Measurements from ENCODE around the gene ZNF318. TPM values are rescaled to one million over a fixed set of nuclear protein-coding genes. Genes with fewer than 3 reads are reported as not detected.
"Not testable (repeated sequence)": the region's sequence is repeated elsewhere in the genome, so short reads cannot be mapped to it uniquely, and the experiment has no call there.

The ZNF318 gene
- polyA plus RNA-seq, 3 donors, result 28.5 to 28.8 (median 28.5) TPM

GRCh38 chr6:43308990-43309477, 60.4 kb downstream of the ZNF318 start:
- DNase-seq (ENCODE audit: extremely low read depth in 1 of 11, low read depth in 9 of 11, low spot score in 4 of 11), result no peak

DNA sequence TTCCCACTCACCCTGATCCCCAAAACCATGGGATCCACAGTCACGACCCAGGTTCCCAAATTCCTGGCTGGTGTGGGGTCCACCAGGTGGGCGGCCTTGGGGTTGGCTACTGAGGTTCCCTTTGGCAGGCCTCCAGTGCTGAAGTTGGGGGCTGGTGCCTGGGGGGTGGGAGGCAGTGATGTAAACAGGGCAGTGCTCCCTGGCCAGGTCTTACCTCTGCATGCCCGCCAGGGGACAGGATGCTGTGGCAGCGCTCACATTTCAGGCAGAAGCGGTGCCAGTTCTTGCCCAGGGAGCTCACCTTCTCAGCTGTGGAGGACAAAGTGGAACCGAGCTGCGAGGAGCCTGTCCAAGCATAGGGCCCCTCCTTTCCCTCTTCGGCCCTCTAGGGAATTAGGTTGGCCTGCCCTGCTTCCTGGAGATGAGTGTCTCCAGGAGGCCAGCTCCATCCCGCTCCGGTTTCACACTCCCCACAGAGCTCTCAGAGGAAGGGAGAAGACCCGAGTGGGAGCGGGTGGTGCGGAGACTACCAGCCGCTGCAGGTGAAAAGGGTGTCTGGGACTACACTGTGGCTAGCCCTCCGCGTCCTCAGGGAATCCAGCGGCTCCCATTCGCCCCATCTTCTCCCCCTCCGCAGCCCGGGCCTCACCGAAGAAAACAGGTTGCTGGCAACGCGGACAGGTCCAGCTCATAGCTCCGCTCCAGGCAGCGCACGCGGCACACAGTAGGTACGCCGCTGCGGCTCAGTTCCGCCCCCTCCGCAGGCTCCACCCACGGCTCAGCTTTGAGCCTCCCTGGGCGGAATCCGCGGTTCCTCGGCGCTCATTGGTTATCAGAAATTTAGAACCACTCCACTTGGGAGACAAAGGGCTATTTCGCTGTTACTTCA, 61.1 kb downstream of the ZNF318 start, which contains the start of gene CRIP3:
CRIP3 (minus strand) TSS at position 726 of the 889 bp plus-strand sequence; CDS start at position 692, 34 bp downstream.
- peak in 3 of 11 donors; percentile 4 to 15 (median 11) for DNase-seq (ENCODE audit: extremely low read depth in 1 of 11, low read depth in 9 of 11, low spot score in 4 of 11)

GRCh38 chr6:43307451-43308100, 61.9 kb downstream of the ZNF318 start:
- no peak for DNase-seq (ENCODE audit: extremely low read depth in 1 of 11, low read depth in 9 of 11, low spot score in 4 of 11)

- DNase-seq (ENCODE audit: extremely low read depth in 1 of 11, low read depth in 9 of 11, low spot score in 4 of 11), result no peak
These were observed 63.4 kb downstream of the ZNF318 start for GRCh38 chr6:43306086-43306485.

- DNase-seq (ENCODE audit: extremely low read depth in 1 of 11, low read depth in 9 of 11, low spot score in 4 of 11), result no peak
These were observed 64.6 kb downstream of the ZNF318 start for GRCh38 chr6:43304882-43305281.

GRCh38 chr6:43304361-43304760, 65.1 kb downstream of the ZNF318 start:
- DNase-seq (ENCODE audit: extremely low read depth in 1 of 11, low read depth in 9 of 11, low spot score in 4 of 11), result no peak

- DNase-seq (ENCODE audit: extremely low read depth in 1 of 11, low read depth in 9 of 11, low spot score in 4 of 11), result no peak
These were observed 65.6 kb downstream of the ZNF318 start for GRCh38 chr6:43303751-43304331.

- DNase-seq (ENCODE audit: extremely low read depth in 1 of 11, low read depth in 9 of 11, low spot score in 4 of 11), result not testable (repeated sequence)
These were observed 66.4 kb downstream of the ZNF318 start for GRCh38 chr6:43303006-43303405.

- no peak for DNase-seq (ENCODE audit: extremely low read depth in 1 of 11, low read depth in 9 of 11, low spot score in 4 of 11)
These were observed 67.3 kb downstream of the ZNF318 start for GRCh38 chr6:43302126-43302525.

- no peak for DNase-seq (ENCODE audit: extremely low read depth in 1 of 11, low read depth in 9 of 11, low spot score in 4 of 11)
These were observed 68.2 kb downstream of the ZNF318 start for GRCh38 chr6:43301081-43301870.

DNA sequence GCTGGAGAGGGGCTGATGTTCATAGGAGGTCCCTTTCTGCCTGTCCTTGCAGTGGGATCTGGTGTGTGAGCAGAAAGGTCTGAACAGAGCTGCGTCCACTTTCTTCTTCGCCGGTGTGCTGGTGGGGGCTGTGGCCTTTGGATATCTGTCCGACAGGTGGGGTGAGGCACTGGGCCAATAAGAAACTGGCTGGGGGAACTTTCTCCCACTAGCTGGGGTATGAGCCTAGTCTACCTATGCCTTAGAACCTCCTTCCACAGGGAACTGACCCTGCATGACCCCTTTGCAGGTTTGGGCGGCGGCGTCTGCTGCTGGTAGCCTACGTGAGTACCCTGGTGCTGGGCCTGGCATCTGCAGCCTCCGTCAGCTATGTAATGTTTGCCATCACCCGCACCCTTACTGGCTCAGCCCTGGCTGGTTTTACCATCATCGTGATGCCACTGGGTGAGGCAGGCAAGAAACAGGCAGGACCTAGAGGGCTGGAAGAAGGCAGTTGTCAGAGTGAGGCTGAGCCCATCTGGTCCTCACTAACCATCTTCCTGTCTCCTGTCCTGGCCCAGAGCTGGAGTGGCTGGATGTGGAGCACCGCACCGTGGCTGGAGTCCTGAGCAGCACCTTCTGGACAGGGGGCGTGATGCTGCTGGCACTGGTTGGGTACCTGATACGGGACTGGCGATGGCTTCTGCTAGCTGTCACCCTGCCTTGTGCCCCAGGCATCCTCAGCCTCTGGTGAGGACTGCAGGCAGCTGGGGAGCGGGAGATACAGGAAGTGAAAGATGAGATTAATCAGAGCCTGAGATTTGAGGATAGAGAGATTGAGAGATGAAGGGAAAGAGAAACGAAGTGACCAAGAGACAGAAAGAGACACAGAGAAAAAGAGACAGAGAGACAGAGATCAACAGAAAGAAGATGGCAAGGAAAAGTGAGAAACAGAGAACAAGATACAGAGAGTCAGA, 69.8 kb downstream of the ZNF318 start:
- no peak for DNase-seq (ENCODE audit: extremely low read depth in 1 of 11, low read depth in 9 of 11, low spot score in 4 of 11)

- no peak for DNase-seq (ENCODE audit: extremely low read depth in 1 of 11, low read depth in 9 of 11, low spot score in 4 of 11)
These were observed 70.7 kb downstream of the ZNF318 start for GRCh38 chr6:43298565-43299337.

GRCh38 chr6:43297644-43298564, 71.5 kb downstream of the ZNF318 start, which contains the start of gene SLC22A7:
Gene SLC22A7, plus strand, starts transcription at chr6:43298260. Its CDS starts 99 bp downstream, at chr6:43298359.
- no peak for DNase-seq (ENCODE audit: extremely low read depth in 1 of 11, low read depth in 9 of 11, low spot score in 4 of 11)

GRCh38 chr6:43296780-43297497, 72.5 kb downstream of the ZNF318 start:
- DNase-seq (ENCODE audit: extremely low read depth in 1 of 11, low read depth in 9 of 11, low spot score in 4 of 11), result no peak

DNA sequence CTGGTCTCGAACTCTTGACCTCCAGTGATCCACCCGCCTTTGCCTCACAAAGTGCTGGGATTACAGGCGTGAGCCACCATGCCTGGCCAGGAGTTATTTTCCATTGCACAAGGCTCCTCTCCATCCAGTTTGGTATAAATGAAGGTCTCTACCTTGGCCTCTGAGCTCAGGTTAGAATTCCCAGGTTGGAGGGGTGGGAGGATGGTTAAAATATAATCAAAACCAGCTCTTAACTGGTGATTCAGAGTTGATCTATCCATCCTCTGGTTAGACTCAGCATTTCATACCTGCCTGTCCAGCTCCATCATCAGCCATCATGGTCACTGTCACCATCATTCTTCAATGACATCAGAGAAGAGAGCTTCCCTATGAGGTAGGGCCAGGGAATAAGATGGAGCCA, 74.0 kb downstream of the ZNF318 start:
- no peak for DNase-seq (ENCODE audit: extremely low read depth in 1 of 11, low read depth in 9 of 11, low spot score in 4 of 11)

Measured in renal cortex interstitium (tissue), 11 donors.